Measurements from ENCODE around the gene U2AF1.
"Not testable (repeated sequence)": the region's sequence is repeated elsewhere in the genome, so short reads cannot be mapped to it uniquely, and the experiment has no call there.

The U2AF1 gene

GRCh38 chr21:43065991-43066390 lies 41.4 kb downstream of the U2AF1 start:
- H3K4me3 Mint-ChIP-seq; ATAC-seq; H3K36me3 Mint-ChIP-seq; H3K9me3 Mint-ChIP-seq; H3K27ac Mint-ChIP-seq; DNase-seq (ENCODE audit: low spot score in 2 of 2); H3K4me1 Mint-ChIP-seq: not testable (repeated sequence)

DNA sequence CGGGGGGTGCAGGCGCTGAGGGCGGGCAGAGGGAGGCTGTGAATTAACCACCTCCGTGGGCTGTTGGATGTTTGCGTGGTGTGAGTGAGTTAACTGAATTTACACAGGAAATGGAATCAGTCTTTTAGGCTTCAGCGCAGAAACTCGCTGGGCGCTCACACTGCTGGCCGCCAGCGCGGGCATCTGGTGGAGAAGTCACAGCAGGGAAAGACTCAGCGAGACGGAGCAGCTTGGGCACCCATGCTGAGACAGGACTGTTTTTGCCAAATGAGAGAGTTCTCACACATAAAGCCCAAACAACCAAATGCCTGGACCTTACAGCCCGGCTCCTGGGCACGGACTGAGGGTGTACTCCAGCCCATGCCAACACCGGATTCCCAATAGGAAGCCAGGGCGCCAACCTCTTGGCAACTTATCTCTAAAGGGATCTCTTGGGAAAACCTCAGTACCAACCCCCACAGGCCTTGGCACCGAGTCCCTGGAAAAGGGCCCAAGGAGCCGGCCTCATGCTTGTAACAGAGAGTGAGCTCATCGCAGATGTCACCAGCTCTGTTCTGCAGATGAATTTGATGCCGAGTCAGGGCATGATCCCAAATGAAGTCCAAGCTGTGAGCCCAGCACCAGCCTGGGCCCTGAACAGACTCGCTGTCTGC lies 43.0 kb downstream of the U2AF1 start:
- not testable (repeated sequence) for ATAC-seq; DNase-seq (ENCODE audit: low spot score in 2 of 2); H3K36me3 Mint-ChIP-seq; H3K9me3 Mint-ChIP-seq; H3K4me3 Mint-ChIP-seq; H3K4me1 Mint-ChIP-seq; H3K27ac Mint-ChIP-seq

GRCh38 chr21:43062955-43063664 lies 44.3 kb downstream of the U2AF1 start:
- H3K4me3 Mint-ChIP-seq; H3K27ac Mint-ChIP-seq; H3K4me1 Mint-ChIP-seq; H3K36me3 Mint-ChIP-seq; DNase-seq (ENCODE audit: low spot score in 2 of 2); H3K9me3 Mint-ChIP-seq; ATAC-seq: not testable (repeated sequence)

- not testable (repeated sequence) for H3K36me3 Mint-ChIP-seq
Observed at GRCh38 chr21:43053112-43053511, 54.3 kb downstream of the U2AF1 start.

GRCh38 chr21:43045876-43046821 lies 61.2 kb downstream of the U2AF1 start:
- DNase-seq (ENCODE audit: low spot score in 2 of 2); H3K36me3 Mint-ChIP-seq; H3K4me1 Mint-ChIP-seq; H3K9me3 Mint-ChIP-seq; H3K27ac Mint-ChIP-seq: not testable (repeated sequence)
- H3K4me3 Mint-ChIP-seq, result peak overlapping the region; percentile 39
- ATAC-seq, result peak; percentile 76

More at GRCh38 chr21:43053112-43053511, 54.3 kb downstream of the U2AF1 start:
- H3K27ac Mint-ChIP-seq; ATAC-seq; H3K4me1 Mint-ChIP-seq; H3K9me3 Mint-ChIP-seq; DNase-seq (ENCODE audit: low spot score in 2 of 2); H3K4me3 Mint-ChIP-seq: not testable (repeated sequence)

- H3K4me1 Mint-ChIP-seq; DNase-seq (ENCODE audit: low spot score in 2 of 2); H3K36me3 Mint-ChIP-seq; H3K9me3 Mint-ChIP-seq: not testable (repeated sequence)
- ATAC-seq, result peak; percentile 67
- peak overlapping the region; percentile 58 for H3K27ac Mint-ChIP-seq
- H3K4me3 Mint-ChIP-seq, result peak overlapping the region; percentile 39
Observed at GRCh38 chr21:43045165-43045875, 62.0 kb downstream of the U2AF1 start.

- not testable (repeated sequence) for H3K4me3 Mint-ChIP-seq; H3K27ac Mint-ChIP-seq; DNase-seq (ENCODE audit: low spot score in 2 of 2); H3K9me3 Mint-ChIP-seq; H3K4me1 Mint-ChIP-seq; H3K36me3 Mint-ChIP-seq; ATAC-seq
Observed at GRCh38 chr21:43044547-43044946, 62.8 kb downstream of the U2AF1 start.

- not testable (repeated sequence) for H3K4me1 Mint-ChIP-seq; ATAC-seq; H3K27ac Mint-ChIP-seq; H3K36me3 Mint-ChIP-seq; DNase-seq (ENCODE audit: low spot score in 2 of 2); H3K9me3 Mint-ChIP-seq; H3K4me3 Mint-ChIP-seq
Observed at GRCh38 chr21:43043291-43043690, 64.1 kb downstream of the U2AF1 start.

Measured in stimulated activated effector memory CD8-positive, alpha-beta T cell treated with anti-CD3 and anti-CD28 coated beads, Interleukin-12 subunit alpha, Interleukin-12 subunit beta, amount 100 ng/mL, for 72 hours (primary cell).